Immature natural killer cell (primary cell): Measurements from ENCODE around the gene GRK2. TPM values are rescaled to one million over a fixed set of nuclear protein-coding genes. Genes with fewer than 3 reads are reported as not detected.
A peak's percentile ranks its signal among the peaks of the same experiment; 100 is the strongest.

Source experiments
- DNase-seq, 3 donors: peaks; one replicate each; pipeline ENCODE4 v3.0.0; 2022; ENCODE audit warnings: mixed read lengths in 1 of 3
- H3K27ac Mint-ChIP-seq, 6 donors: one replicate each; pipeline ENCODE4 v1.8.0; 2020; ENCODE audit warnings: mixed read lengths in 6 of 6, mild to moderate bottlenecking in 5 of 6, inconsistent platforms in 4 of 6, moderate library complexity in 3 of 6
- H3K27me3 Mint-ChIP-seq, 3 donors: one replicate each; pipeline ENCODE4 v1.8.0; 2020 to 2021; ENCODE audit warnings: low read depth in 3 of 3, mild to moderate bottlenecking in 3 of 3, mixed read lengths in 3 of 3, moderate library complexity in 3 of 3, inconsistent platforms in 1 of 3
- H3K36me3 Mint-ChIP-seq, 3 donors: one replicate each; pipeline ENCODE4 v1.8.0; 2020; ENCODE audit warnings: mixed read lengths in 3 of 3, inconsistent platforms in 2 of 3, mild to moderate bottlenecking in 2 of 3
- H3K4me1 Mint-ChIP-seq, 2 donors: one replicate each; pipeline ENCODE4 v1.8.0; 2020; ENCODE audit warnings: inconsistent platforms in 2 of 2, mild to moderate bottlenecking in 2 of 2, mixed read lengths in 2 of 2, moderate library complexity in 1 of 2
- H3K4me3 Mint-ChIP-seq, 5 donors: one replicate each; pipeline ENCODE4 v1.8.0; 2020; ENCODE audit warnings: mild to moderate bottlenecking in 5 of 5, mixed read lengths in 5 of 5, inconsistent platforms in 3 of 5, moderate library complexity in 3 of 5
- H3K9me3 Mint-ChIP-seq, 6 donors: one replicate each; pipeline ENCODE4 v1.8.0; 2020; ENCODE audit warnings: mild to moderate bottlenecking in 6 of 6, mixed read lengths in 6 of 6, inconsistent platforms in 4 of 6, moderate library complexity in 3 of 6
- polyA plus RNA-seq, 3 donors: library from polyadenylated mRNA; unstranded; fragments of 300-500 nt; fragmentation: Illumina TruSeq; gene quantifications; one replicate each; pipeline ENCODE4 v1.2.3, GENCODE V29; 2021

The GRK2 gene
- polyA plus RNA-seq, 3 donors from 2014 or later = 15.2 to 25.9 (median 22.9) TPM

- Mint-ChIP-seq H3K27me3 (peaks cover 17 to 49% (median 21%) of the 10 kb centered on the region in 3 donors), H3K27ac (peak overlapping the region; percentile 95 to 99 (median 97)), H3K9me3 (no peaks in the 10 kb centered on the region), H3K4me1 (peaks cover 73 to 76% of the 10 kb centered on the region in 2 donors), H3K36me3 (peaks cover 4 to 9% (median 4%) of the 10 kb centered on the region in 3 donors), H3K4me3 (peak overlapping the region; percentile 56 to 88 (median 87))
- peak; percentile 93 to 94 (median 93) for DNase-seq
These were observed 11.1 kb downstream of the GRK2 start for GRCh38 chr11:67277231-67277961.

- Mint-ChIP-seq H3K27me3 (peaks cover 16 to 51% (median 21%) of the 10 kb centered on the region in 3 donors), H3K36me3 (peaks cover 4 to 11% (median 8%) of the 10 kb centered on the region in 3 donors), H3K9me3 (no peaks in the 10 kb centered on the region)
These were observed 12.1 kb downstream of the GRK2 start for GRCh38 chr11:67278135-67278938.

GRCh38 chr11:67278939-67279588 lies 12.8 kb downstream of the GRK2 start:
- DNase-seq = no peak
- Mint-ChIP-seq H3K27me3 (peaks cover 15 to 47% (median 24%) of the 10 kb centered on the region in 3 donors), H3K27ac (peak overlapping the region; percentile 91 to 99 (median 97)), H3K9me3 (no peaks in the 10 kb centered on the region), H3K4me1 (peaks cover 58 to 66% of the 10 kb centered on the region in 2 donors), H3K36me3 (peaks cover 4 to 11% (median 8%) of the 10 kb centered on the region in 3 donors), H3K4me3 (peak overlapping the region in 4 of 5 donors; percentile 6 to 38 (median 26))

More at GRCh38 chr11:67278135-67278938, 12.1 kb downstream of the GRK2 start:
- DNase-seq = no peak
- Mint-ChIP-seq H3K27ac (peak overlapping the region; percentile 95 to 99 (median 97)), H3K4me3 (peak overlapping the region; percentile 56 to 88 (median 87)), H3K4me1 (peaks cover 64 to 69% of the 10 kb centered on the region in 2 donors)

GRCh38 chr11:67279589-67280340 lies 13.5 kb downstream of the GRK2 start:
- Mint-ChIP-seq H3K4me1 (peaks cover 52 to 60% of the 10 kb centered on the region in 2 donors), H3K27ac (peak overlapping the region; percentile 91 to 99 (median 97)), H3K4me3 (peak overlapping the region in 2 of 5 donors; percentile 17 to 25), H3K36me3 (peaks cover 4 to 11% (median 8%) of the 10 kb centered on the region in 3 donors), H3K9me3 (no peaks in the 10 kb centered on the region), H3K27me3 (peaks cover 10 to 40% (median 25%) of the 10 kb centered on the region in 3 donors)
- DNase-seq = no peak

GRCh38 chr11:67280341-67280787 lies 14.1 kb downstream of the GRK2 start:
- Mint-ChIP-seq H3K36me3 (peaks cover 4 to 11% (median 8%) of the 10 kb centered on the region in 3 donors), H3K4me3 (no peak overlapping the region), H3K27ac (peak overlapping the region; percentile 90 to 99 (median 97)), H3K27me3 (peaks cover 10 to 40% (median 25%) of the 10 kb centered on the region in 3 donors), H3K4me1 (peaks cover 48 to 57% of the 10 kb centered on the region in 2 donors), H3K9me3 (peaks cover 0 to 1% (median 0%) of the 10 kb centered on the region in 6 donors)
- DNase-seq = no peak

- H3K4me1 Mint-ChIP-seq = peaks cover 42 to 54% of the 10 kb centered on the region in 2 donors
- H3K27me3 Mint-ChIP-seq = peaks cover 10 to 41% (median 25%) of the 10 kb centered on the region in 3 donors
- DNase-seq = no peak
- peak overlapping the region in 3 of 6 donors; percentile 17 to 97 (median 97) for H3K27ac Mint-ChIP-seq
- peaks cover 4 to 11% (median 8%) of the 10 kb centered on the region in 3 donors for H3K36me3 Mint-ChIP-seq
- H3K9me3 Mint-ChIP-seq = peaks cover 0 to 1% (median 0%) of the 10 kb centered on the region in 6 donors
- H3K4me3 Mint-ChIP-seq = no peak overlapping the region
These were observed 14.7 kb downstream of the GRK2 start for GRCh38 chr11:67280788-67281551.

- Mint-ChIP-seq H3K9me3 (peaks cover 0 to 1% (median 0%) of the 10 kb centered on the region in 6 donors), H3K36me3 (peaks cover 4 to 11% (median 8%) of the 10 kb centered on the region in 3 donors), H3K27ac (peak overlapping the region in 1 of 6 donors; percentile 66), H3K4me1 (peaks cover 42 to 53% of the 10 kb centered on the region in 2 donors), H3K4me3 (no peak overlapping the region), H3K27me3 (peaks cover 9 to 38% (median 28%) of the 10 kb centered on the region in 3 donors)
- no peak for DNase-seq
These were observed 15.4 kb downstream of the GRK2 start for GRCh38 chr11:67281552-67282150.

- Mint-ChIP-seq H3K27me3 (peaks cover 8 to 38% (median 26%) of the 10 kb centered on the region in 3 donors), H3K9me3 (peaks cover 0 to 1% (median 0%) of the 10 kb centered on the region in 6 donors), H3K4me1 (peaks cover 42 to 53% of the 10 kb centered on the region in 2 donors), H3K36me3 (peaks cover 4 to 11% (median 8%) of the 10 kb centered on the region in 3 donors), H3K4me3 (no peak overlapping the region), H3K27ac (peak overlapping the region in 5 of 6 donors; percentile 68 to 86 (median 77))
- DNase-seq = no peak
These were observed 16.0 kb downstream of the GRK2 start for GRCh38 chr11:67282155-67282875.

- Mint-ChIP-seq H3K27me3 (peaks cover 14 to 38% (median 26%) of the 10 kb centered on the region in 3 donors), H3K4me1 (peaks cover 42 to 53% of the 10 kb centered on the region in 2 donors), H3K27ac (peak overlapping the region in 5 of 6 donors; percentile 26 to 82 (median 74)), H3K4me3 (no peak overlapping the region), H3K36me3 (peaks cover 4 to 11% (median 8%) of the 10 kb centered on the region in 3 donors), H3K9me3 (peaks cover 0 to 1% (median 0%) of the 10 kb centered on the region in 6 donors)
- DNase-seq = no peak
These were observed 16.7 kb downstream of the GRK2 start for GRCh38 chr11:67282876-67283371.

- Mint-ChIP-seq H3K4me3 (no peak overlapping the region), H3K9me3 (peaks cover 0 to 1% (median 0%) of the 10 kb centered on the region in 6 donors), H3K4me1 (peaks cover 43 to 51% of the 10 kb centered on the region in 2 donors), H3K36me3 (peaks cover 4 to 11% (median 8%) of the 10 kb centered on the region in 3 donors), H3K27me3 (peaks cover 20 to 44% (median 31%) of the 10 kb centered on the region in 3 donors), H3K27ac (peak overlapping the region; percentile 16 to 82 (median 62))
- no peak for DNase-seq
These were observed 17.2 kb downstream of the GRK2 start for GRCh38 chr11:67283481-67283963.
